ENCODE data around the gene DLGAP3.

Gene DLGAP3

GRCh38 chr1:34904236-34905097 lies 25.0 kb downstream of the DLGAP3 start:
- no peak for DNase-seq (ENCODE audit: low read depth)

GRCh38 chr1:34901919-34902318 lies 27.5 kb downstream of the DLGAP3 start:
- no peak for DNase-seq (ENCODE audit: low read depth)

- no peak for DNase-seq (ENCODE audit: low read depth)
Measured at GRCh38 chr1:34900775-34901502, 28.5 kb downstream of the DLGAP3 start.

GRCh38 chr1:34899906-34900305 lies 29.5 kb downstream of the DLGAP3 start:
- DNase-seq (ENCODE audit: low read depth): no peak

GRCh38 chr1:34899471-34899870 lies 30.0 kb downstream of the DLGAP3 start:
- DNase-seq (ENCODE audit: low read depth): no peak

GRCh38 chr1:34898330-34898761 lies 31.1 kb downstream of the DLGAP3 start:
- DNase-seq (ENCODE audit: low read depth): peak; percentile 4

- DNase-seq (ENCODE audit: low read depth): peak; percentile 14
Measured at GRCh38 chr1:34896612-34897011, 32.8 kb downstream of the DLGAP3 start.

GRCh38 chr1:34889705-34890104 lies 39.7 kb downstream of the DLGAP3 start:
- DNase-seq (ENCODE audit: low read depth): no peak

- no peak for DNase-seq (ENCODE audit: low read depth)
Measured at GRCh38 chr1:34887593-34887992, 41.9 kb downstream of the DLGAP3 start.

GRCh38 chr1:34885405-34886247 lies 43.8 kb downstream of the DLGAP3 start:
- peak; percentile 58 for DNase-seq (ENCODE audit: low read depth)

- no peak for DNase-seq (ENCODE audit: low read depth)
Measured at GRCh38 chr1:34884961-34885360, 44.5 kb downstream of the DLGAP3 start.

GRCh38 chr1:34884536-34884935 lies 44.9 kb downstream of the DLGAP3 start:
- DNase-seq (ENCODE audit: low read depth): no peak

- no peak for DNase-seq (ENCODE audit: low read depth)
Measured at GRCh38 chr1:34879230-34879629, 50.2 kb downstream of the DLGAP3 start.

- no peak for DNase-seq (ENCODE audit: low read depth)
Measured at GRCh38 chr1:34876406-34876805, 53.0 kb downstream of the DLGAP3 start.

GRCh38 chr1:34874296-34874952 lies 55.0 kb downstream of the DLGAP3 start:
- no peak for DNase-seq (ENCODE audit: low read depth)

- no peak for DNase-seq (ENCODE audit: low read depth)
Measured at GRCh38 chr1:34872133-34872503, 57.3 kb downstream of the DLGAP3 start.

- DNase-seq (ENCODE audit: low read depth): peak; percentile 15
Measured at GRCh38 chr1:34871443-34872132, 57.9 kb downstream of the DLGAP3 start.

- no peak for DNase-seq (ENCODE audit: low read depth)
Measured at GRCh38 chr1:34870395-34870794, 59.1 kb downstream of the DLGAP3 start.

- DNase-seq (ENCODE audit: low read depth): no peak
Measured at GRCh38 chr1:34869760-34870159, 59.7 kb downstream of the DLGAP3 start.

- DNase-seq (ENCODE audit: low read depth): no peak
Measured at GRCh38 chr1:34868230-34869049, 61.0 kb downstream of the DLGAP3 start.
